Caco-2 (cell line): ENCODE measurements around the gene PSMD11. TPM values are rescaled to one million over a fixed set of nuclear protein-coding genes. Genes with fewer than 3 reads are reported as not detected.

Source experiments
- BruUV-seq: library from RNA; stranded (reverse); fragments of 400-500 nt; replicated peaks from 2 replicates; lab custom pipeline; 2021; lab: Mats Ljungman, UMichigan
- CTCF ChIA-PET: fragments of 300-600 bp; sonication (Branson Sonifier 250); formaldehyde crosslinking; loops from one replicate; lab custom pipeline; 2022; ENCODE audit warnings: antibody characterized with exemption; lab: Charles Lee
- POLR2A ChIA-PET: fragments of 300-600 bp; sonication (Branson Sonifier 250); formaldehyde crosslinking; loops from one replicate; lab custom pipeline; 2022; ENCODE audit warnings: antibody characterized with exemption; lab: Charles Lee
- DNase-seq, 2 experiments: peaks; one replicate each; pipeline versions ENCODE4 v3.0.0 to v3.0.0-alpha.2; 2020 to 2022
- H3K27me3 ChIP-seq: replicated peaks from 2 replicates; pipeline ENCODE4 v1.6.0; 2011; ENCODE audit warnings: low read length; ENCODE audit not compliant: control insufficient read depth, insufficient read depth
- H3K36me3 ChIP-seq: 2 replicates; pipeline ENCODE4 v1.5.1; 2011; ENCODE audit warnings: low read length; ENCODE audit not compliant: control insufficient read depth, insufficient read depth
- H3K4me1 ChIP-seq: fragments of 250-450 bp; sonication (Bioruptor Pico); 2 replicates; pipeline ENCODE4 v1.5.1; 2020; ENCODE audit warnings: mild to moderate bottlenecking
- H3K4me3 ChIP-seq: 2 replicates; pipeline ENCODE4 v1.5.1; 2011; ENCODE audit warnings: low read depth, mild to moderate bottlenecking, control low read depth, low read length
- H3K9me3 ChIP-seq: fragments of 250-450 bp; sonication (Bioruptor Pico); 2 replicates; pipeline ENCODE4 v1.5.1; 2020; ENCODE audit warnings: mild to moderate bottlenecking, moderate library complexity
- H3K27ac Mint-ChIP-seq: one replicate; pipeline ENCODE4 v1.8.0; 2022; ENCODE audit warnings: mixed read lengths; ENCODE audit not compliant: unreplicated experiment
- H3K27me3 Mint-ChIP-seq: one replicate; pipeline ENCODE4 v1.8.0; 2022; ENCODE audit warnings: mixed read lengths; ENCODE audit not compliant: insufficient read depth, unreplicated experiment
- H3K36me3 Mint-ChIP-seq: one replicate; pipeline ENCODE4 v1.8.0; 2022; ENCODE audit warnings: mild to moderate bottlenecking, mixed read lengths; ENCODE audit not compliant: insufficient read depth, unreplicated experiment
- H3K4me1 Mint-ChIP-seq: one replicate; pipeline ENCODE4 v1.8.0; 2022; ENCODE audit warnings: low read depth, mixed read lengths; ENCODE audit not compliant: unreplicated experiment
- H3K4me3 Mint-ChIP-seq: one replicate; pipeline ENCODE4 v1.8.0; 2022; ENCODE audit warnings: mild to moderate bottlenecking, moderate library complexity, mixed read lengths; ENCODE audit not compliant: unreplicated experiment
- H3K9me3 Mint-ChIP-seq: one replicate; pipeline ENCODE4 v1.8.0; 2022; ENCODE audit warnings: mixed read lengths; ENCODE audit not compliant: unreplicated experiment
- CTCF ChIP-seq, 2 experiments: fragments of 200-600 bp in 1 of 2; IDR thresholded peaks; 1 replicate in 1 of 2; 2 replicates in 1 of 2; pipeline versions ENCODE4 v1.5.1 to v1.8.0; 2011 to 2022; ENCODE audit warnings: antibody characterized with exemption in 1 of 2, control low read depth in 1 of 2, inconsistent platforms in 1 of 2, low read depth in 1 of 2, low read length in 1 of 2, mild to moderate bottlenecking in 1 of 2, moderate library complexity in 1 of 2; ENCODE audit not compliant: insufficient read depth in 1 of 2, severe bottlenecking in 1 of 2, unreplicated experiment in 1 of 2
- intact Hi-C: fragments of 100-400 bp; cut with micrococcal nuclease; formaldehyde crosslinking; loops from one replicate; pipeline ENCODE4 v1.10.0; 2022; ENCODE audit not compliant: unreplicated experiment
- total RNA-seq: library from RNA; stranded (reverse); gene quantifications from 2 replicates; pipeline ENCODE4 v1.2.3, GENCODE V29; 2022

The PSMD11 gene
- total RNA-seq, 1 experiment from 2014 or later, result 208 TPM

GRCh38 chr17:32514606-32515005 is 70.3 kb downstream of the PSMD11 start:
- H3K27me3 Mint-ChIP-seq, result no peaks in the 10 kb centered on the region
- TF ChIP-seq CTCF (IDR thresholded peaks at IDR 0.05; ENCODE audit: insufficient read depth in 1 of 2, low read depth in 1 of 2, low read length in 1 of 2, severe bottlenecking in 1 of 2, unreplicated experiment in 1 of 2), result no peak
- H3K4me1 Mint-ChIP-seq, result no peaks in the 10 kb centered on the region
- no peaks in the 10 kb centered on the region for H3K9me3 ChIP-seq
- no peak overlapping the region for H3K4me3 ChIP-seq
- intact Hi-C loops, result loop anchor here (10.0 kb wide), 1 partner anchor 350 kb away; no protein-coding TSS in a partner anchor
- DNase-seq, result no peak
- no peaks in the 10 kb centered on the region for H3K9me3 Mint-ChIP-seq
- H3K36me3 ChIP-seq, result no peaks in the 10 kb centered on the region
- ChIA-PET CTCF (no interaction called here), POLR2A (no interaction called here)
- H3K4me3 Mint-ChIP-seq, result no peak overlapping the region
- H3K4me1 ChIP-seq, result no peaks in the 10 kb centered on the region
- no TSS peak for BruUV-seq
- H3K27ac Mint-ChIP-seq, result no peak overlapping the region
- peaks cover 31% of the 10 kb centered on the region for H3K36me3 Mint-ChIP-seq
- H3K27me3 ChIP-seq, result no peaks in the 10 kb centered on the region

GRCh38 chr17:32515677-32516383 is 71.5 kb downstream of the PSMD11 start:
- CTCF ChIA-PET, result no interaction called here
- TF ChIP-seq CTCF (IDR thresholded peaks at IDR 0.05; ENCODE audit: insufficient read depth in 1 of 2, low read depth in 1 of 2, low read length in 1 of 2, severe bottlenecking in 1 of 2, unreplicated experiment in 1 of 2), result no peak
- no TSS peak for BruUV-seq

GRCh38 chr17:32516450-32516849 is 72.1 kb downstream of the PSMD11 start:
- Histone ChIP-seq H3K36me3 (no peaks in the 10 kb centered on the region; the same call in 1 of the 2 replicates), H3K4me3 (no peak overlapping the region), H3K4me1 (no peaks in the 10 kb centered on the region), H3K9me3 (no peaks in the 10 kb centered on the region), H3K27me3 (no peaks in the 10 kb centered on the region)
- CTCF ChIA-PET, result no interaction called here
- intact Hi-C loops, result loop anchor here (10.0 kb wide), 1 partner anchor 348 kb away; no protein-coding TSS in a partner anchor
- Mint-ChIP-seq H3K27ac (no peak overlapping the region), H3K27me3 (no peaks in the 10 kb centered on the region), H3K36me3 (peaks cover 31% of the 10 kb centered on the region), H3K4me1 (no peaks in the 10 kb centered on the region), H3K9me3 (no peaks in the 10 kb centered on the region), H3K4me3 (no peak overlapping the region)
- POLR2A ChIA-PET, result no interaction called here
- no peak for TF ChIP-seq CTCF (IDR thresholded peaks at IDR 0.05; ENCODE audit: insufficient read depth in 1 of 2, low read depth in 1 of 2, low read length in 1 of 2, severe bottlenecking in 1 of 2, unreplicated experiment in 1 of 2)
- no peak for DNase-seq
- BruUV-seq, result no TSS peak

More at GRCh38 chr17:32515677-32516383, 71.5 kb downstream of the PSMD11 start:
- H3K4me3 Mint-ChIP-seq, result no peak overlapping the region
- H3K36me3 ChIP-seq, result no peaks in the 10 kb centered on the region; the same call in 1 of the 2 replicates
- POLR2A ChIA-PET, result no interaction called here
- intact Hi-C loops, result loop anchor here (10.0 kb wide), 1 partner anchor 349 kb away; no protein-coding TSS in a partner anchor
- no peaks in the 10 kb centered on the region for H3K9me3 ChIP-seq
- H3K4me1 ChIP-seq, result no peaks in the 10 kb centered on the region
- no peak overlapping the region for H3K27ac Mint-ChIP-seq
- no peaks in the 10 kb centered on the region for H3K4me1 Mint-ChIP-seq
- peaks cover 34% of the 10 kb centered on the region for H3K36me3 Mint-ChIP-seq
- no peaks in the 10 kb centered on the region for H3K27me3 Mint-ChIP-seq
- no peaks in the 10 kb centered on the region for H3K27me3 ChIP-seq
- DNase-seq, result no peak
- H3K9me3 Mint-ChIP-seq, result no peaks in the 10 kb centered on the region
- H3K4me3 ChIP-seq, result no peak overlapping the region
